Activated T-cell treated with anti-CD3 and anti-CD28 coated beads, Interleukin-2, amount 50 U/mL, for 4 hours (primary cell): ENCODE data around the gene PAFAH1B2. TPM values are rescaled to one million over a fixed set of nuclear protein-coding genes. Genes with fewer than 3 reads are reported as not detected.

ENCODE experiments used
- ATAC-seq, 2 donors: fragments of 200-7000 bp; cut with Tn5 transposase; one replicate each; pipeline ENCODE4 v1.10.0; 2021
- DNase-seq: peaks from one replicate; pipeline ENCODE4 v3.0.0-alpha.2; 2020
- H3K27me3 Mint-ChIP-seq: one replicate; pipeline ENCODE4 v1.8.0; 2021; ENCODE audit warnings: low read depth, mixed read lengths
- H3K36me3 Mint-ChIP-seq: one replicate; pipeline ENCODE4 v1.8.0; 2022; ENCODE audit warnings: mixed read lengths; ENCODE audit not compliant: insufficient read depth
- H3K4me1 Mint-ChIP-seq: one replicate; pipeline ENCODE4 v1.8.0; 2021; ENCODE audit warnings: low read depth, mixed read lengths
- H3K4me3 Mint-ChIP-seq: one replicate; pipeline ENCODE4 v1.8.0; 2021; ENCODE audit warnings: mild to moderate bottlenecking, moderate library complexity, mixed read lengths
- H3K9me3 Mint-ChIP-seq: one replicate; pipeline ENCODE4 v1.8.0; 2021; ENCODE audit warnings: mixed read lengths
- total RNA-seq, 3 donors: library from RNA; stranded (reverse); gene quantifications; one replicate each; pipeline ENCODE4 v1.2.1, GENCODE V29; 2021

The PAFAH1B2 gene
- total RNA-seq, 3 donors from 2014 or later: 73.9 to 81.2 (median 80.0) TPM

- no peaks in the 10 kb centered on the region for H3K4me1 Mint-ChIP-seq
- H3K4me3 Mint-ChIP-seq: no peak overlapping the region
- H3K9me3 Mint-ChIP-seq: no peaks in the 10 kb centered on the region
- H3K36me3 Mint-ChIP-seq: peaks cover 49% of the 10 kb centered on the region
- DNase-seq (no peak), ATAC-seq (no peak)
- no peaks in the 10 kb centered on the region for H3K27me3 Mint-ChIP-seq
Measured at GRCh38 chr11:117219995-117220394, 75.9 kb downstream of the PAFAH1B2 start.

- Mint-ChIP-seq H3K9me3 (no peaks in the 10 kb centered on the region), H3K4me3 (no peak overlapping the region), H3K4me1 (no peaks in the 10 kb centered on the region), H3K27me3 (no peaks in the 10 kb centered on the region), H3K36me3 (peaks cover 55% of the 10 kb centered on the region)
- ATAC-seq: no peak
- DNase-seq: no peak
Measured at GRCh38 chr11:117220568-117220967, 76.5 kb downstream of the PAFAH1B2 start.

- H3K4me3 Mint-ChIP-seq: no peak overlapping the region
- H3K4me1 Mint-ChIP-seq: no peaks in the 10 kb centered on the region
- no peaks in the 10 kb centered on the region for H3K9me3 Mint-ChIP-seq
- no peak for ATAC-seq
- H3K27me3 Mint-ChIP-seq: no peaks in the 10 kb centered on the region
- H3K36me3 Mint-ChIP-seq: peaks cover 55% of the 10 kb centered on the region
- DNase-seq: no peak
Measured at GRCh38 chr11:117220999-117221774, 77.1 kb downstream of the PAFAH1B2 start.

GRCh38 chr11:117221775-117222517 is 77.9 kb downstream of the PAFAH1B2 start:
- DNase-seq (no peak), ATAC-seq (no peak)
- Mint-ChIP-seq H3K36me3 (peaks cover 58% of the 10 kb centered on the region), H3K4me3 (no peak overlapping the region), H3K9me3 (no peaks in the 10 kb centered on the region), H3K4me1 (peaks cover 6% of the 10 kb centered on the region), H3K27me3 (no peaks in the 10 kb centered on the region)

- Mint-ChIP-seq H3K4me3 (no peak overlapping the region), H3K27me3 (no peaks in the 10 kb centered on the region), H3K4me1 (peaks cover 12% of the 10 kb centered on the region), H3K9me3 (no peaks in the 10 kb centered on the region), H3K36me3 (peaks cover 53% of the 10 kb centered on the region)
- ATAC-seq (no peak), DNase-seq (no peak)
Measured at GRCh38 chr11:117222991-117223740, 79.1 kb downstream of the PAFAH1B2 start.

GRCh38 chr11:117223741-117224689 is 79.9 kb downstream of the PAFAH1B2 start:
- H3K4me3 Mint-ChIP-seq: no peak overlapping the region
- no peaks in the 10 kb centered on the region for H3K27me3 Mint-ChIP-seq
- H3K4me1 Mint-ChIP-seq: peaks cover 18% of the 10 kb centered on the region
- ATAC-seq: no peak
- no peaks in the 10 kb centered on the region for H3K9me3 Mint-ChIP-seq
- peaks cover 54% of the 10 kb centered on the region for H3K36me3 Mint-ChIP-seq
- no peak for DNase-seq

GRCh38 chr11:117225553-117226170 is 81.6 kb downstream of the PAFAH1B2 start:
- no peak overlapping the region for H3K4me3 Mint-ChIP-seq
- no peaks in the 10 kb centered on the region for H3K27me3 Mint-ChIP-seq
- peaks cover 33% of the 10 kb centered on the region for H3K4me1 Mint-ChIP-seq
- H3K9me3 Mint-ChIP-seq: no peaks in the 10 kb centered on the region
- peaks cover 54% of the 10 kb centered on the region for H3K36me3 Mint-ChIP-seq
- DNase-seq (no peak), ATAC-seq (no peak)

Other genes with a start within 250 kb of the PAFAH1B2 start
- gene SIK3, start 45.9 kb upstream of the PAFAH1B2 start, total RNA-seq: 10 to 100 TPM; 28.7 to 48.8 (median 36.5) TPM
- gene SIDT2, start 34.5 kb downstream of the PAFAH1B2 start, total RNA-seq: 10 to 100 TPM; 11.1 to 15.4 (median 12.9) TPM
- 1 to 10 TPM; 2.5 to 3.9 (median 3.2) TPM for gene TAGLN, start 55.1 kb downstream of the PAFAH1B2 start, total RNA-seq
- gene PCSK7, start 87.8 kb downstream of the PAFAH1B2 start, total RNA-seq: 100 to 1,000 TPM; 112 to 139 (median 123) TPM
- gene RNF214, start 88.4 kb downstream of the PAFAH1B2 start, total RNA-seq: 10 to 100 TPM; 16.2 to 17.9 (median 16.9) TPM
- gene BACE1-AS, start 147.1 kb downstream of the PAFAH1B2 start, total RNA-seq: 1 to 10 TPM; 3.1 to 3.3 (median 3.2) TPM
- 1 to 10 TPM in 1 of 3 donors, under 1 TPM in 2; 0.37 to 1.0 (median 0.48) TPM for gene BACE1, start 172.0 kb downstream of the PAFAH1B2 start, total RNA-seq
- 10 to 100 TPM; 35.7 to 44.0 (median 36.5) TPM for gene CEP164, start 183.6 kb downstream of the PAFAH1B2 start, total RNA-seq